ENCODE results near the gene PDE4D.
"Not testable (repeated sequence)": the region's sequence is repeated elsewhere in the genome, so short reads cannot be mapped to it uniquely, and the experiment has no call there.

The PDE4D gene

GRCh38 chr5:59437176-59437575, 456.4 kb downstream of the PDE4D start:
- FAIRE-seq (no peak), DNase-seq (ENCODE audit: low spot score) (no peak)

- FAIRE-seq (no peak), DNase-seq (ENCODE audit: low spot score) (no peak)
These were observed 457.0 kb downstream of the PDE4D start for GRCh38 chr5:59436364-59437148.

GRCh38 chr5:59433174-59433573, 460.4 kb downstream of the PDE4D start:
- FAIRE-seq = no peak

GRCh38 chr5:59430066-59430685, 463.4 kb downstream of the PDE4D start:
- no peak for DNase-seq (ENCODE audit: low spot score)
- no peak for FAIRE-seq

More at GRCh38 chr5:59433174-59433573, 460.4 kb downstream of the PDE4D start:
- DNase-seq (ENCODE audit: low spot score) = no peak

- FAIRE-seq = no peak
- DNase-seq (ENCODE audit: low spot score) = no peak
These were observed 465.1 kb downstream of the PDE4D start for GRCh38 chr5:59428391-59428790.

GRCh38 chr5:59424515-59424914, 469.0 kb downstream of the PDE4D start:
- DNase-seq (ENCODE audit: low spot score) = no peak
- FAIRE-seq = no peak

- no peak for FAIRE-seq
- no peak for DNase-seq (ENCODE audit: low spot score)
These were observed 470.5 kb downstream of the PDE4D start for GRCh38 chr5:59423021-59423420.

GRCh38 chr5:59421986-59422941, 471.3 kb downstream of the PDE4D start:
- FAIRE-seq = no peak

GRCh38 chr5:59420596-59420995, 472.9 kb downstream of the PDE4D start:
- DNase-seq (ENCODE audit: low spot score) (no peak), FAIRE-seq (no peak)

More at GRCh38 chr5:59421986-59422941, 471.3 kb downstream of the PDE4D start:
- DNase-seq (ENCODE audit: low spot score) = no peak

GRCh38 chr5:59418808-59419207, 474.7 kb downstream of the PDE4D start:
- FAIRE-seq (no peak), DNase-seq (ENCODE audit: low spot score) (no peak)

GRCh38 chr5:59416451-59416850, 477.1 kb downstream of the PDE4D start:
- DNase-seq (ENCODE audit: low spot score) = no peak
- no peak for FAIRE-seq

- no peak for FAIRE-seq
- DNase-seq (ENCODE audit: low spot score) = no peak
These were observed 477.5 kb downstream of the PDE4D start for GRCh38 chr5:59416026-59416425.

GRCh38 chr5:59412428-59412827, 481.1 kb downstream of the PDE4D start:
- no peak for DNase-seq (ENCODE audit: low spot score)
- no peak for FAIRE-seq

GRCh38 chr5:59408997-59409396, 484.5 kb downstream of the PDE4D start:
- DNase-seq (ENCODE audit: low spot score); FAIRE-seq: not testable (repeated sequence)

- FAIRE-seq (no peak), DNase-seq (ENCODE audit: low spot score) (no peak)
These were observed 485.6 kb downstream of the PDE4D start for GRCh38 chr5:59407967-59408366.

- DNase-seq (ENCODE audit: low spot score) (no peak), FAIRE-seq (no peak)
These were observed 491.9 kb downstream of the PDE4D start for GRCh38 chr5:59401637-59402036.

- FAIRE-seq; DNase-seq (ENCODE audit: low spot score): not testable (repeated sequence)
These were observed 498.6 kb downstream of the PDE4D start for GRCh38 chr5:59394956-59395355.

- FAIRE-seq (no peak), DNase-seq (ENCODE audit: low spot score) (no peak)
These were observed 499.7 kb downstream of the PDE4D start for GRCh38 chr5:59393585-59394420.

- FAIRE-seq (no peak), DNase-seq (ENCODE audit: low spot score) (no peak)
These were observed 501.9 kb downstream of the PDE4D start for GRCh38 chr5:59391576-59391975.

- no peak for FAIRE-seq
- DNase-seq (ENCODE audit: low spot score) = no peak
These were observed 502.5 kb downstream of the PDE4D start for GRCh38 chr5:59390989-59391388.

Measured in RCC 7860 (cell line).